KOPT-K1 (cell line): Measurements from ENCODE around the gene BPIFA1.

ENCODE experiments used
- H3K27ac ChIP-seq: fragments of 200-600 bp; sonication (generic); 2 replicates; pipeline ENCODE4 v1.5.1; 2016; ENCODE audit warnings: antibody characterized with exemption, mild to moderate bottlenecking, low read depth, low read length; ENCODE audit not compliant: poor library complexity, severe bottlenecking
- H3K36me3 ChIP-seq: fragments of 200-600 bp; sonication (generic); 2 replicates; pipeline ENCODE4 v1.5.1; 2017; ENCODE audit warnings: antibody characterized with exemption, mild to moderate bottlenecking, low read length, moderate library complexity; ENCODE audit not compliant: insufficient read depth
- H3K9me3 ChIP-seq: fragments of 200-600 bp; sonication (generic); 2 replicates; pipeline ENCODE4 v1.5.1; 2017; ENCODE audit warnings: antibody characterized with exemption, low read length, mild to moderate bottlenecking; ENCODE audit not compliant: insufficient read depth, poor library complexity, severe bottlenecking

The BPIFA1 gene

DNA sequence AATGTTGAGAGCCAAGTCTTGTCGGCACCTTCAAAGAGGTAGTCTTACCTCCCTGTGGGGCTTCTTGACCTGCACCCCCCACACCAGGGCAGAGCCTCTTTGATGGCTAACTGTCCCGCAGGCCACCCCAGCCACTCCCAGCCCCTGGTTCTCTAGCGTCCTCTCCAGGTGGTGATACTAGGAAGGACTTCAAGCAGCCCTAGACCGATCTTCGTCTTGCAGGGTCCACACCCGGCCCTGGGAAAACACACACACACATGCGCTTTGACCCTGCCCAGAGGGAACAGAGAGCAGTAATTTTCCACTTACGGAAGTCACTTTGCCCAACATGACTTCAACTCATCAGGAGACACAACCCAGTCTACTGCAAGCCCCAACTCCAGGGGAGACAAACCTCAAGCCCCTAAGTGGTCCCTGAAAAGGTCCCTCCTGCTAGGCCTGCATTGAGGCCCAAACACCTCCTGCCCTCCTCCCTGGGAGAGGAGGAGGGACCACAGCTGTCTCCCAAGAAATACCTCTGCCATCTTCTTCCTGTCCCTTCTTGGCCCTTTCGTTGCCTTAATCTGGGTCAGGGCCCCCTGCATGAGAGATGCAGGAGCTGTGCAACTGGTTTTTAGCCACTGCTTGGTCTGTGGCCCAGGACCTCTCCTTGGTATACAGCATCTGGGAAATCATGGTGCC, 44.3 kb downstream of the BPIFA1 start:
- H3K9me3 ChIP-seq, result no peaks in the 10 kb centered on the region
- H3K36me3 ChIP-seq, result no peaks in the 10 kb centered on the region
- no peak overlapping the region for H3K27ac ChIP-seq

DNA sequence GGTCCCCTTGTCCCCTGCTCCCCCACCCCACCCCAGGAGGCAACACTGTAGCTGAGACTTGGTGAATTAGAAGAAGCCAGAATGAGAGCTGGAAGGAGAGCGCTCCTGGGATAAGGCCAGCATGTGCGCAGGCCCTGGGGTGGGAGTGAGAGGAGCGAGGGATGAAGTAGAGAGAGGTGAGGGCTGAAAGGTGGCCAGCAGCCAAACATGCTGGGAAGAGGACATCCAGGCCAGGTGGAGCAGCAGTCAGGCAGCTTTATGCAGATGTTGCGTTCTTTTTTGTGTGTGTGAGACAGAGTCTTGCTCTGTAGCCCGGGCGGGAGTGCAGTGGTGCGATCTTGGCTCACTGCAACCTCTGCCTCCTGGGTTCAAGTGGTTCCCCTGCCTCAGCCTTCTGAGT, 45.0 kb downstream of the BPIFA1 start:
- no peaks in the 10 kb centered on the region for H3K9me3 ChIP-seq
- no peak overlapping the region for H3K27ac ChIP-seq
- no peaks in the 10 kb centered on the region for H3K36me3 ChIP-seq

- H3K9me3 ChIP-seq, result no peaks in the 10 kb centered on the region
Measured at GRCh38 chr20:33281550-33282146, 45.9 kb downstream of the BPIFA1 start.

GRCh38 chr20:33282196-33282934, 46.6 kb downstream of the BPIFA1 start:
- H3K9me3 ChIP-seq, result no peaks in the 10 kb centered on the region
- no peaks in the 10 kb centered on the region for H3K36me3 ChIP-seq
- H3K27ac ChIP-seq, result no peak overlapping the region

More at GRCh38 chr20:33281550-33282146, 45.9 kb downstream of the BPIFA1 start:
- Histone ChIP-seq H3K36me3 (no peaks in the 10 kb centered on the region), H3K27ac (no peak overlapping the region)

DNA sequence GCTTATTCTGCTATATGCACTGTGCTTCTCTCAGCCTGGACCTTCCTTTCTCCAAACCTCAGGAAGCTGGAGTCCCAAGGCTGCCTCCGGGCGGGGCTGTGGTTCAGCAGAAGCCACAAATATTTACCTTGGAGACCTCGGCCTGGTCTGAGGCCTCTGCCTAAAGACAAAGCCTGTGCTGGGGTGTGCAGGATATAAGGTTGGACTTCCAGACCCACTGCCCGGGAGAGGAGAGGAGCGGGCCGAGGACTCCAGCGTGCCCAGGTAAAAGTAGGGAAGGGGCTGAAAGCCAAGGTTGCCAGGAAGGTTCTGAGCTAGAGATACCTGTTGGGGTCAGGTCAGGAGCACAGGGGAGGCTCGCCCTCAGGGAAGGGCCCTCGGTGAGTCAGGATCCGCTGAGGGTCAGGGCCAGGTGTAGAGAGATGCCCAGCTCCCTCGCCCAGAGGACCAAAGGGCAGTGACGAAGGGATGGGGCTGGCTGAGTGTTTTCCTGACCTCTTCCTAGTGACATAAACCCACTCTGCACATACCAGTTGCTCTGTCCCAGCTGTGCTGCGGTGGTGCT, 47.3 kb downstream of the BPIFA1 start, which contains the start of gene BPIFB1:
TSS of gene BPIFB1 (plus strand) at position 224 of the 565 bp plus-strand sequence. CDS start 2,860 bp downstream, outside the sequence.
- Histone ChIP-seq H3K27ac (no peak within 1 kb of the TSS), H3K36me3 (no peaks in the 10 kb centered on the region), H3K9me3 (no peaks in the 10 kb centered on the region)

DNA sequence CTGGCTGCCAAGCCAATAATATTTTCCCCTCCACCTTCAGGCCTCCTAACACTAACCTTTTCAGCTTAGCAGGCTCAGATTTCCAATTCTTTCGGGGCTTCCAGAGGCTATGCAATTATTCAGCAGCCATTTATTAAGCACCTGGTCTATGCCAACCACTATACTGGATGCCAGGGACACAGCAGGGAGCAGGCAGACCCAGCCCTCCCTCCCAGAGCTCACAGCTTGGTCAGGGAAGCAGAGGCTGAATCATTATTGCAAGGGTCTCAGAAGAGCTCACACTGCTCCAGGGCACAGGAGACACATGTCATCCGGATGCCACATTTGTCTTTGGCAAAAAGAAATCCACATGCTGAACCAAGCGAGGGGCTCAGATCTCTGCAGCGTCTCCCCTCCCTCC, 48.5 kb downstream of the BPIFA1 start:
- no peaks in the 10 kb centered on the region for H3K36me3 ChIP-seq

GRCh38 chr20:33284937-33285336, 49.1 kb downstream of the BPIFA1 start:
- Histone ChIP-seq H3K9me3 (no peaks in the 10 kb centered on the region), H3K27ac (no peak overlapping the region), H3K36me3 (no peaks in the 10 kb centered on the region)

More for the DNA sequence above, 48.5 kb downstream of the BPIFA1 start:
- no peak overlapping the region for H3K27ac ChIP-seq
- H3K9me3 ChIP-seq, result no peaks in the 10 kb centered on the region

- Histone ChIP-seq H3K36me3 (no peaks in the 10 kb centered on the region), H3K27ac (no peak overlapping the region), H3K9me3 (no peaks in the 10 kb centered on the region)
Measured at GRCh38 chr20:33285861-33286495, 50.2 kb downstream of the BPIFA1 start.

- no peaks in the 10 kb centered on the region for H3K36me3 ChIP-seq
- H3K27ac ChIP-seq, result no peak overlapping the region
- no peaks in the 10 kb centered on the region for H3K9me3 ChIP-seq
Measured at GRCh38 chr20:33287884-33288283, 52.1 kb downstream of the BPIFA1 start.

- no peak overlapping the region for H3K27ac ChIP-seq
- H3K36me3 ChIP-seq, result no peaks in the 10 kb centered on the region
- H3K9me3 ChIP-seq, result no peaks in the 10 kb centered on the region
Measured at GRCh38 chr20:33290852-33291251, 55.1 kb downstream of the BPIFA1 start.

- H3K36me3 ChIP-seq, result no peaks in the 10 kb centered on the region
- H3K9me3 ChIP-seq, result no peaks in the 10 kb centered on the region
- H3K27ac ChIP-seq, result no peak overlapping the region
Measured at GRCh38 chr20:33291416-33291815, 55.6 kb downstream of the BPIFA1 start.

- no peak overlapping the region for H3K27ac ChIP-seq
- no peaks in the 10 kb centered on the region for H3K36me3 ChIP-seq
- H3K9me3 ChIP-seq, result no peaks in the 10 kb centered on the region
Measured at GRCh38 chr20:33291830-33292355, 56.1 kb downstream of the BPIFA1 start.
